HEK293 (cell line): ENCODE measurements around the gene NDUFS2.
A peak's percentile ranks its signal among the peaks of the same experiment; 100 is the strongest.

Experiments
- CTCF ChIA-PET: fragments of 350-600 bp; formaldehyde crosslinking; extraction: SDS; loops from one replicate; lab custom pipeline; 2021; ENCODE audit warnings: antibody characterized with exemption; lab: Yijun Ruan, JAX
- POLR2A ChIA-PET: fragments of 300-600 bp; formaldehyde crosslinking; extraction: SDS; loops from one replicate; lab custom pipeline; 2020; ENCODE audit warnings: antibody characterized with exemption, inconsistent platforms; lab: Yijun Ruan, JAX
- H3K27ac ChIP-seq: fragments of 200-500 bp; sonication (Bioruptor generic); 2 replicates; pipeline ENCODE4 v1.5.1; 2014; ENCODE audit warnings: low read depth, low read length, control low read depth, inconsistent platforms; ENCODE audit errors: extremely low read depth
- H3K36me3 ChIP-seq, 2 experiments: fragments of 200-500 bp in 1 of 2; sonication (Bioruptor generic) in 1 of 2; 1 replicate in 1 of 2; 2 replicates in 1 of 2; pipeline ENCODE4 v1.5.1; 2014 to 2017; ENCODE audit warnings: inconsistent platforms in 2 of 2, low read length in 2 of 2; ENCODE audit not compliant: control insufficient read depth in 2 of 2, insufficient read depth in 1 of 2
- H3K4me1 ChIP-seq: fragments of 200-500 bp; sonication (Bioruptor generic); 2 replicates; pipeline ENCODE4 v1.5.1; 2014; ENCODE audit warnings: mild to moderate bottlenecking, low read length, inconsistent platforms; ENCODE audit not compliant: control insufficient read depth, insufficient read depth
- H3K4me3 ChIP-seq: 2 replicates; pipeline ENCODE4 v1.5.1; 2011; ENCODE audit warnings: low read depth, mild to moderate bottlenecking, control low read depth, low read length, moderate library complexity
- H3K9me3 ChIP-seq: fragments of 200-500 bp; sonication (Bioruptor generic); 2 replicates; pipeline ENCODE4 v1.5.1; 2014; ENCODE audit warnings: low read depth, low read length, inconsistent platforms; ENCODE audit not compliant: control insufficient read depth, insufficient read depth
- BCL11A ChIP-seq: fragments of 450-650 bp; formaldehyde crosslinking; IDR thresholded peaks from 2 replicates; pipeline ENCODE4 v1.5.1; 2016; ENCODE audit warnings: low read depth, missing biosample characterization, missing genetic modification characterization
- SETDB1 ChIP-seq: IDR thresholded peaks from one replicate; pipeline ENCODE4 v1.6.1; 2017; ENCODE audit warnings: mild to moderate bottlenecking, low read length, moderate library complexity, mixed read lengths; ENCODE audit not compliant: insufficient read length
- ZBTB7A ChIP-seq: fragments of 450-650 bp; formaldehyde crosslinking; IDR thresholded peaks from 2 replicates; pipeline ENCODE4 v1.5.1; 2016; ENCODE audit warnings: low read depth, missing biosample characterization, missing genetic modification characterization
- ZFP3 ChIP-seq: fragments of 450-650 bp; formaldehyde crosslinking; IDR thresholded peaks from 2 replicates; pipeline ENCODE4 v1.5.1; 2016; ENCODE audit warnings: low read depth, missing biosample characterization, missing genetic modification characterization
- ZFP41 ChIP-seq: fragments of 450-650 bp; formaldehyde crosslinking; IDR thresholded peaks from 2 replicates; pipeline ENCODE4 v1.5.1; 2016; ENCODE audit warnings: missing biosample characterization, missing genetic modification characterization, borderline replicate concordance
- ZNF2 ChIP-seq: fragments of 450-650 bp; formaldehyde crosslinking; IDR thresholded peaks from 2 replicates; pipeline ENCODE4 v1.5.1; 2016; ENCODE audit warnings: missing biosample characterization, missing genetic modification characterization
- ZNF214 ChIP-seq: fragments of 450-650 bp; formaldehyde crosslinking; IDR thresholded peaks from 2 replicates; pipeline ENCODE4 v1.5.1; 2017; ENCODE audit warnings: missing biosample characterization, mild to moderate bottlenecking, missing genetic modification characterization, borderline replicate concordance
- ZNF302 ChIP-seq: fragments of 450-650 bp; formaldehyde crosslinking; IDR thresholded peaks from 2 replicates; pipeline ENCODE4 v1.5.1; 2016; ENCODE audit warnings: missing biosample characterization, missing genetic modification characterization, low read depth
- ZNF311 ChIP-seq: fragments of 450-650 bp; formaldehyde crosslinking; IDR thresholded peaks from 2 replicates; pipeline ENCODE4 v1.5.1; 2017; ENCODE audit warnings: missing biosample characterization, missing genetic modification characterization, borderline replicate concordance
- ZNF426 ChIP-seq: fragments of 450-650 bp; formaldehyde crosslinking; IDR thresholded peaks from 2 replicates; pipeline ENCODE4 v1.5.1; 2017; ENCODE audit warnings: missing biosample characterization, missing genetic modification characterization, mild to moderate bottlenecking, inconsistent platforms, moderate library complexity
- ZNF473 ChIP-seq: fragments of 450-650 bp; formaldehyde crosslinking; IDR thresholded peaks from 2 replicates; pipeline ENCODE4 v1.5.1; 2017; ENCODE audit warnings: missing biosample characterization, missing genetic modification characterization
- ZNF510 ChIP-seq: fragments of 450-650 bp; formaldehyde crosslinking; IDR thresholded peaks from 2 replicates; pipeline ENCODE4 v1.5.1; 2018; ENCODE audit warnings: mild to moderate bottlenecking, missing genetic modification characterization, missing biosample characterization; ENCODE audit not compliant: insufficient replicate concordance
- ZNF610 ChIP-seq: fragments of 450-650 bp; formaldehyde crosslinking; IDR thresholded peaks from 2 replicates; pipeline ENCODE4 v1.5.1; 2016; ENCODE audit warnings: missing biosample characterization, missing genetic modification characterization, borderline replicate concordance
- ZNF626 ChIP-seq: fragments of 450-650 bp; sonication (Bioruptor Pico); formaldehyde crosslinking; IDR thresholded peaks from 2 replicates; pipeline ENCODE4 v1.5.1; 2018; ENCODE audit warnings: missing biosample characterization, missing genetic modification characterization, inconsistent platforms
- ZNF654 ChIP-seq: fragments of 450-650 bp; formaldehyde crosslinking; IDR thresholded peaks from 2 replicates; pipeline ENCODE4 v1.5.1; 2016; ENCODE audit warnings: low read depth, missing biosample characterization, missing genetic modification characterization
- ZNF664 ChIP-seq: fragments of 450-650 bp; formaldehyde crosslinking; IDR thresholded peaks from 2 replicates; pipeline ENCODE4 v1.5.1; 2016; ENCODE audit warnings: missing biosample characterization, missing genetic modification characterization
- TF ChIP-seq, protein P1 (sequence below): IDR thresholded peaks from 2 replicates; pipeline ENCODE4 v1.6.1; 2011; ENCODE audit warnings: mild to moderate bottlenecking, low read depth, low read length, borderline replicate concordance
- TF ChIP-seq, protein P2 (sequence below): sonication (generic); formaldehyde crosslinking; IDR thresholded peaks from 2 replicates; pipeline ENCODE4 v1.8.1; 2022; ENCODE audit warnings: mild to moderate bottlenecking, moderate library complexity, missing genetic modification reagents
- TF ChIP-seq, protein P3 (sequence below): fragments of 450-650 bp; formaldehyde crosslinking; IDR thresholded peaks from 2 replicates; pipeline ENCODE4 v1.5.1; 2016; ENCODE audit warnings: missing biosample characterization, missing genetic modification characterization

NDUFS2 gene

GRCh38 chr1:161229896-161230295 is 27.7 kb downstream of the NDUFS2 start (continued):
- TF ChIP-seq, protein P1, sequence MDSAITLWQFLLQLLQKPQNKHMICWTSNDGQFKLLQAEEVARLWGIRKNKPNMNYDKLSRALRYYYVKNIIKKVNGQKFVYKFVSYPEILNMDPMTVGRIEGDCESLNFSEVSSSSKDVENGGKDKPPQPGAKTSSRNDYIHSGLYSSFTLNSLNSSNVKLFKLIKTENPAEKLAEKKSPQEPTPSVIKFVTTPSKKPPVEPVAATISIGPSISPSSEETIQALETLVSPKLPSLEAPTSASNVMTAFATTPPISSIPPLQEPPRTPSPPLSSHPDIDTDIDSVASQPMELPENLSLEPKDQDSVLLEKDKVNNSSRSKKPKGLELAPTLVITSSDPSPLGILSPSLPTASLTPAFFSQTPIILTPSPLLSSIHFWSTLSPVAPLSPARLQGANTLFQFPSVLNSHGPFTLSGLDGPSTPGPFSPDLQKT = no peak
- TF ChIP-seq ZNF302 (tag by site-specific recombination) (no peak), ZNF654 (tag by site-specific recombination) (no peak), ZFP41 (tag by site-specific recombination) (no peak), ZNF2 (tag by site-specific recombination) (no peak), ZNF473 (tag by site-specific recombination) (no peak), ZNF610 (no peak), ZBTB7A (no peak), ZNF626 (tag by site-specific recombination) (no peak)
- TF ChIP-seq, protein P2, sequence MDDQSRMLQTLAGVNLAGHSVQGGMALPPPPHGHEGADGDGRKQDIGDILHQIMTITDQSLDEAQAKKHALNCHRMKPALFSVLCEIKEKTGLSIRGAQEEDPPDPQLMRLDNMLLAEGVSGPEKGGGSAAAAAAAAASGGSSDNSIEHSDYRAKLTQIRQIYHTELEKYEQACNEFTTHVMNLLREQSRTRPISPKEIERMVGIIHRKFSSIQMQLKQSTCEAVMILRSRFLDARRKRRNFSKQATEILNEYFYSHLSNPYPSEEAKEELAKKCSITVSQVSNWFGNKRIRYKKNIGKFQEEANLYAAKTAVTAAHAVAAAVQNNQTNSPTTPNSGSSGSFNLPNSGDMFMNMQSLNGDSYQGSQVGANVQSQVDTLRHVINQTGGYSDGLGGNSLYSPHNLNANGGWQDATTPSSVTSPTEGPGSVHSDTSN (CRISPR knock-in tag) = no peak

DNA sequence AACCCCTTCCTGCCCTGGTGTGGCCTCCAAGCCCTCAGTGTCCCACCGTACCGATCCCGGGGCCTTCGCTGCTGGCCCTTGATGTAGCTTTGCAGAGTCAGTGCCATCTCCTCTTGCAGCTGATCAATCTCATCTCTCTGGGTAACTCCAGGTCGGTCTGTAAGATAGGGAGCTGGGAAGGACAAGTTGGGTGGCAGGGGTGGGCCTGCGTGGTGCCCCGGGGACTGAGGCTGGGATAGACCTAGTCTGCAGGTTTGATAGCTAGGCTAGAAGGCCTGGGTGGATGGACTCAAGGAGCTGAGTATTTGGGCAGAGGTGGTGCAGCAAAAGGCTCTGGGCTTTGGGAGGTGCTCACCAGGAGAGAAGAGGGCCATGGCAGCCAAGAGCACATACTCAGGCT is 28.6 kb downstream of the NDUFS2 start:
- Histone ChIP-seq H3K27ac (no peak overlapping the region), H3K4me3 (no peak overlapping the region), H3K36me3 (peaks cover 0 to 33% of the 10 kb centered on the region in 2 experiments; a peak in 1 of 3 replicates), H3K4me1 (no peaks in the 10 kb centered on the region), H3K9me3 (no peaks in the 10 kb centered on the region)
- TF ChIP-seq BCL11A (tag by site-specific recombination) = no peak
- no peak for TF ChIP-seq ZFP3 (tag by site-specific recombination)
- ChIA-PET POLR2A (interaction anchor here (1.4 kb wide), 1 partner anchor 59 kb away, joined by 3 read pairs; no protein-coding TSS in a partner anchor), CTCF (interaction anchor here (0.6 to 9.7 kb wide), 9 partner anchors 9 to 152 kb away, joined by 3 to 146 read pairs (median 6); partner anchors contain the start of gene NR1I3)

GRCh38 chr1:161233102-161233501 is 30.9 kb downstream of the NDUFS2 start:
- Histone ChIP-seq H3K27ac (no peak overlapping the region), H3K36me3 (peaks cover 0 to 30% of the 10 kb centered on the region in 2 experiments; a peak in 1 of 3 replicates), H3K9me3 (no peaks in the 10 kb centered on the region), H3K4me3 (no peak overlapping the region), H3K4me1 (no peaks in the 10 kb centered on the region)
- ChIA-PET CTCF (interaction anchor here (0.6 to 1.5 kb wide), 4 partner anchors 58 to 802 kb away, joined by 3 to 7 read pairs (median 5); no protein-coding TSS in a partner anchor), POLR2A (interaction anchor here (1.2 kb wide), 1 partner anchor 81 kb away, joined by 3 read pairs; the partner anchor contains the start of gene SDHC)
- TF ChIP-seq ZNF426 (tag by site-specific recombination) = no peak
- no peak for TF ChIP-seq ZNF311 (tag by site-specific recombination)

- CTCF ChIA-PET = interaction anchor here (0.6 to 1.9 kb wide), 6 partner anchors 9 to 458 kb away, joined by 3 to 10 read pairs (median 4); partner anchors contain the start of gene TOMM40L
These were observed 34.0 kb downstream of the NDUFS2 start for GRCh38 chr1:161235957-161236775.

More at GRCh38 chr1:161235957-161236775, 34.0 kb downstream of the NDUFS2 start:
- Histone ChIP-seq H3K4me1 (no peaks in the 10 kb centered on the region), H3K27ac (no peak overlapping the region), H3K36me3 (no peaks in the 10 kb centered on the region), H3K9me3 (no peaks in the 10 kb centered on the region), H3K4me3 (no peak overlapping the region)
- POLR2A ChIA-PET = interaction anchor here (0.6 to 1.5 kb wide), 2 partner anchors 10 to 46 kb away, joined by 3 to 8 read pairs; partner anchors contain the start of gene TOMM40L
- no peak for TF ChIP-seq ZNF214 (tag by site-specific recombination)
- TF ChIP-seq ZNF664 (tag by site-specific recombination) = 0 out of 2 replicates have a peak, but pooled peaks have one; percentile 7
- no peak for TF ChIP-seq ZNF510 (tag by site-specific recombination)
- TF ChIP-seq, protein P3, sequence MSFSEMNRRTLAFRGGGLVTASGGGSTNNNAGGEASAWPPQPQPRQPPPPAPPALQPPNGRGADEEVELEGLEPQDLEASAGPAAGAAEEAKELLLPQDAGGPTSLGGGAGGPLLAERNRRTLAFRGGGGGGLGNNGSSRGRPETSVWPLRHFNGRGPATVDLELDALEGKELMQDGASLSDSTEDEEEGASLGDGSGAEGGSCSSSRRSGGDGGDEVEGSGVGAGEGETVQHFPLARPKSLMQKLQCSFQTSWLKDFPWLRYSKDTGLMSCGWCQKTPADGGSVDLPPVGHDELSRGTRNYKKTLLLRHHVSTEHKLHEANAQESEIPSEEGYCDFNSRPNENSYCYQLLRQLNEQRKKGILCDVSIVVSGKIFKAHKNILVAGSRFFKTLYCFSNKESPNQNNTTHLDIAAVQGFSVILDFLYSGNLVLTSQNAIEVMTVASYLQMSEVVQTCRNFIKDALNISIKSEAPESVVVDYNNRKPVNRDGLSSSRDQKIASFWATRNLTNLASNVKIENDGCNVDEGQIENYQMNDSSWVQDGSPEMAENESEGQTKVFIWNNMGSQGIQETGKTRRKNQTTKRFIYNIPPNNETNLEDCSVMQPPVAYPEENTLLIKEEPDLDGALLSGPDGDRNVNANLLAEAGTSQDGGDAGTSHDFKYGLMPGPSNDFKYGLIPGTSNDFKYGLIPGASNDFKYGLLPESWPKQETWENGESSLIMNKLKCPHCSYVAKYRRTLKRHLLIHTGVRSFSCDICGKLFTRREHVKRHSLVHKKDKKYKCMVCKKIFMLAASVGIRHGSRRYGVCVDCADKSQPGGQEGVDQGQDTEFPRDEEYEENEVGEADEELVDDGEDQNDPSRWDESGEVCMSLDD (tag by site-specific recombination) = no peak
- no peak for TF ChIP-seq SETDB1
